Neural cell (in vitro differentiated cells): Measurements from ENCODE around the gene EFCAB8.

Source experiments
- EZH2 ChIP-seq: fragments of 200-600, 300-800 bp; shearing (Covaris generic), sonication (generic); IDR thresholded peaks from 2 replicates; pipeline ENCODE4 v1.6.1; 2014; ENCODE audit warnings: antibody characterized with exemption, low read length, borderline replicate concordance, mild to moderate bottlenecking; ENCODE audit not compliant: insufficient read depth, poor library complexity, severe bottlenecking
- MXI1 ChIP-seq: fragments of 450-650 bp; conservative IDR thresholded peaks from 2 replicates; pipeline ENCODE4 v1.6.1; 2014; ENCODE audit warnings: antibody characterized with exemption, mild to moderate bottlenecking; ENCODE audit not compliant: poor library complexity, severe bottlenecking
- TF ChIP-seq, protein P1 (sequence below): fragments of 450-650 bp; IDR thresholded peaks from 2 replicates; pipeline ENCODE4 v1.5.1; 2014; ENCODE audit warnings: antibody characterized with exemption, mild to moderate bottlenecking, moderate library complexity; ENCODE audit not compliant: poor library complexity, severe bottlenecking

DNA sequence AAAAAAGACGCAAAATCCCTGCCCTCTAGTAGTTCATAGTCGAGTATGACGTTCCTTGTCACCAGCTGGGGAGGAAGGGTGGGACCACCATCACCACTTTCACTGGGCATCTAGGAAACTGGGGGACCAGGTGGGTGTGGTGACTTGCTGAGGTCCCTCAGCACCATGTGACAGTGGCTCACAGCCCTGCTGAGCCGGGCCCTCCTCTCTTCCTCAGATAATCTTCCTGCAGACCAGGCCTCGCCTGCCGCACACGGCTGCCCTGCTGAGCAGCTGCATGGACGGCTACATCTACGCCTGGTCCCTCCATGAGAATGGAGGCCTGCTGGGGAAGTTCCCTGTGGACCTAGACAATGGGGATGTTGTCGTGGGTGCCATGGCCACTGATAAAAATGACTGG lies 71.5 kb downstream of the EFCAB8 start:
- TF ChIP-seq EZH2 = no peak
- TF ChIP-seq MXI1 = no peak
- TF ChIP-seq, protein P1, sequence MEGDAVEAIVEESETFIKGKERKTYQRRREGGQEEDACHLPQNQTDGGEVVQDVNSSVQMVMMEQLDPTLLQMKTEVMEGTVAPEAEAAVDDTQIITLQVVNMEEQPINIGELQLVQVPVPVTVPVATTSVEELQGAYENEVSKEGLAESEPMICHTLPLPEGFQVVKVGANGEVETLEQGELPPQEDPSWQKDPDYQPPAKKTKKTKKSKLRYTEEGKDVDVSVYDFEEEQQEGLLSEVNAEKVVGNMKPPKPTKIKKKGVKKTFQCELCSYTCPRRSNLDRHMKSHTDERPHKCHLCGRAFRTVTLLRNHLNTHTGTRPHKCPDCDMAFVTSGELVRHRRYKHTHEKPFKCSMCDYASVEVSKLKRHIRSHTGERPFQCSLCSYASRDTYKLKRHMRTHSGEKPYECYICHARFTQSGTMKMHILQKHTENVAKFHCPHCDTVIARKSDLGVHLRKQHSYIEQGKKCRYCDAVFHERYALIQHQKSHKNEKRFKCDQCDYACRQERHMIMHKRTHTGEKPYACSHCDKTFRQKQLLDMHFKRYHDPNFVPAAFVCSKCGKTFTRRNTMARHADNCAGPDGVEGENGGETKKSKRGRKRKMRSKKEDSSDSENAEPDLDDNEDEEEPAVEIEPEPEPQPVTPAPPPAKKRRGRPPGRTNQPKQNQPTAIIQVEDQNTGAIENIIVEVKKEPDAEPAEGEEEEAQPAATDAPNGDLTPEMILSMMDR = no peak
